MM.1S (cell line): ENCODE results near the gene CSNK1A1.

Experiments used
- CTCF ChIP-seq: fragments of 300-600 bp; sonication (generic); IDR thresholded peaks from 2 replicates; pipeline ENCODE4 v1.5.1; 2016; ENCODE audit warnings: antibody characterized with exemption, low read length, mixed read lengths
- EZH2 ChIP-seq: fragments of 300-600 bp; sonication (generic); optimal IDR thresholded peaks from 2 replicates; pipeline ENCODE3; 2017; ENCODE audit warnings: low read depth, mild to moderate bottlenecking, antibody characterized with exemption, low read length, mixed read lengths

- TF ChIP-seq EZH2: no peak
- TF ChIP-seq CTCF: no peak
These were observed 37.7 kb upstream of the CSNK1A1 start for GRCh38 chr5:149588936-149589335.
